ENCODE results near the gene CDK3. TPM values are rescaled to one million over a fixed set of nuclear protein-coding genes. Genes with fewer than 3 reads are reported as not detected.

The CDK3 gene
- total RNA-seq, 2 donors from 2014 or later, result 5.3 to 8.2 TPM

GRCh38 chr17:75983501-75984181, 17.0 kb upstream of the CDK3 start:
- no peaks in the 10 kb centered on the region for H3K27me3 ChIP-seq
- no peak overlapping the region for H3K27ac ChIP-seq
- H3K4me3 ChIP-seq, result no peak overlapping the region
- TF ChIP-seq CTCF (IDR thresholded peaks at IDR 0.05), result no peak
- H3K4me1 ChIP-seq, result peaks cover 4% of the 10 kb centered on the region
- no peaks in the 10 kb centered on the region for H3K9me3 ChIP-seq
- H3K36me3 ChIP-seq, result no peaks in the 10 kb centered on the region
- intact Hi-C loops (cut with DNase I), result no loop called here
- H3K9ac ChIP-seq (ENCODE audit: low read depth in 2 of 2, low read length in 2 of 2), result no peak overlapping the region
- no peak for DNase-seq

- no peak for TF ChIP-seq CTCF (IDR thresholded peaks at IDR 0.05)
- Histone ChIP-seq H3K27ac (no peak overlapping the region), H3K27me3 (no peaks in the 10 kb centered on the region), H3K9ac (ENCODE audit: low read depth in 2 of 2, low read length in 2 of 2) (no peak overlapping the region), H3K4me3 (no peak overlapping the region), H3K36me3 (no peaks in the 10 kb centered on the region), H3K4me1 (peaks cover 4% of the 10 kb centered on the region), H3K9me3 (no peaks in the 10 kb centered on the region)
- DNase-seq, result no peak
- intact Hi-C loops (cut with DNase I), result no loop called here
These were observed 14.7 kb upstream of the CDK3 start for GRCh38 chr17:75985986-75986385.

- Histone ChIP-seq H3K9me3 (no peaks in the 10 kb centered on the region), H3K27ac (no peak overlapping the region), H3K27me3 (no peaks in the 10 kb centered on the region), H3K36me3 (no peaks in the 10 kb centered on the region), H3K4me3 (no peak overlapping the region), H3K4me1 (peaks cover 4% of the 10 kb centered on the region), H3K9ac (ENCODE audit: low read depth in 2 of 2, low read length in 2 of 2) (no peak overlapping the region)
- no peak for DNase-seq
- TF ChIP-seq CTCF (IDR thresholded peaks at IDR 0.05), result no peak
- intact Hi-C loops (cut with DNase I), result no loop called here
These were observed 13.6 kb upstream of the CDK3 start for GRCh38 chr17:75987041-75987440.

- intact Hi-C loops (cut with DNase I), result no loop called here
- H3K36me3 ChIP-seq, result no peaks in the 10 kb centered on the region
These were observed 9.3 kb upstream of the CDK3 start for GRCh38 chr17:75991396-75991795.

GRCh38 chr17:75994802-75995370, 5.8 kb upstream of the CDK3 start:
- Histone ChIP-seq H3K4me3 (no peak overlapping the region), H3K27me3 (no peaks in the 10 kb centered on the region), H3K9me3 (no peaks in the 10 kb centered on the region), H3K4me1 (peaks cover 13% of the 10 kb centered on the region), H3K36me3 (no peaks in the 10 kb centered on the region), H3K27ac (peak overlapping the region; percentile 90), H3K9ac (ENCODE audit: low read depth in 2 of 2, low read length in 2 of 2) (peak overlapping the region in 1 of 2 donors; percentile 54)
- no peak for TF ChIP-seq CTCF (IDR thresholded peaks at IDR 0.05)
- intact Hi-C loops (cut with DNase I), result no loop called here
- DNase-seq, result no peak

More at GRCh38 chr17:75991396-75991795, 9.3 kb upstream of the CDK3 start:
- Histone ChIP-seq H3K27me3 (no peaks in the 10 kb centered on the region), H3K4me3 (no peak overlapping the region), H3K4me1 (no peaks in the 10 kb centered on the region), H3K9ac (ENCODE audit: low read depth in 2 of 2, low read length in 2 of 2) (no peak overlapping the region), H3K9me3 (no peaks in the 10 kb centered on the region), H3K27ac (no peak overlapping the region)
- DNase-seq, result no peak
- no peak for TF ChIP-seq CTCF (IDR thresholded peaks at IDR 0.05)

All from colonic mucosa (tissue), 4 donors.